PC-9 (cell line): ENCODE measurements around the gene OMG.

Experiments used
- CTCF ChIP-seq: fragments of 200-600 bp; sonication (generic); conservative IDR thresholded peaks from 2 replicates; pipeline ENCODE4 v1.6.1; 2017; ENCODE audit warnings: mixed run types, antibody characterized with exemption, mild to moderate bottlenecking, moderate library complexity
- EZH2 ChIP-seq: fragments of 200-600 bp; sonication (generic); IDR thresholded peaks from 2 replicates; pipeline ENCODE4 v1.8.0; 2017; ENCODE audit warnings: antibody characterized with exemption, low read depth

GRCh38 chr17:31313982-31314781, 17.1 kb upstream of the OMG start, which contains the start of gene EVI2B:
- no peak for TF ChIP-seq CTCF
- no peak for TF ChIP-seq EZH2
